ENCODE measurements around the gene TSEN2. TPM values are rescaled to one million over a fixed set of nuclear protein-coding genes. Genes with fewer than 3 reads are reported as not detected.

Gene TSEN2
- total and polyA plus RNA-seq, 2 of the 13 experiments (the other 11 are each of a cell fraction or from before 2014, with no cell fraction given): 11.0 to 17.3 TPM

DNA sequence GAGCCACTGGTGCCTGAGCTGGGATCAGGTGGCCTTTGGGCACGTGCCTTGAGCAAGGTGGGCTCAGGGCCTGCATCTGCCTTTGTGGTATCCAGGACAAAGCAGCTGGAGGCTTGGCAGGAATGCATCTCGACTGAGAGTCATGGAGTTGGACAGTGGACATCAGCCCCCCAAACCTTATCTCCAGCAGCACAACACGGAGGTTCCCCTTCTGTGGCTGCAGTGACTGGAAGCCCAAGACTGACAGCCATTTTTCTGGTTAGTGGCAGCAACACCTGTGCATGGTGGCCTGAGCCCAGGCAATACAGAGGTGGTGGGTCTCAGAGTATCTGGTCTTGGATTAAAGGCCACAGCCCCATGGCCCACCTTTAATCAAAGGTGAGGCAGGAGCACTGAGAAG lies 27.8 kb upstream of the TSEN2 start:
- Histone ChIP-seq H3K9ac (ENCODE audit: insufficient read depth, low read depth, low read length) (no peak overlapping the region), H3K4me1 (ENCODE audit: insufficient read depth, low read length) (peaks cover 90% of the 10 kb centered on the region), H2AFZ (ENCODE audit: low read length) (no peak overlapping the region), H3K27ac (ENCODE audit: extremely low read length, insufficient read depth, low read length) (no peak overlapping the region), H4K20me1 (ENCODE audit: insufficient read depth, low read length) (no peaks in the 10 kb centered on the region), H3K27me3 (ENCODE audit: control insufficient read depth in 1 of 2, insufficient read depth in 2 of 2, low read length in 2 of 2) (no peaks in the 10 kb centered on the region), H3K36me3 (replicated peaks in 1 of 2; ENCODE audit: control insufficient read depth in 1 of 2, insufficient read depth in 2 of 2, low read length in 2 of 2) (no peaks in the 10 kb centered on the region), H3K79me2 (ENCODE audit: insufficient read depth, low read length) (no peaks in the 10 kb centered on the region), H3K9me3 (ENCODE audit: low read length) (no peaks in the 10 kb centered on the region), H3K4me3 (replicated peaks in 1 of 3; ENCODE audit: insufficient read depth in 1 of 3, low read depth in 2 of 3, low read length in 3 of 3) (no peak overlapping the region), H3K4me2 (ENCODE audit: low read depth, low read length) (no peak overlapping the region)
- no peak for TF ChIP-seq ZNF430 (CRISPR knock-in tag; IDR thresholded peaks at IDR 0.05)
- TF ChIP-seq, protein P1, sequence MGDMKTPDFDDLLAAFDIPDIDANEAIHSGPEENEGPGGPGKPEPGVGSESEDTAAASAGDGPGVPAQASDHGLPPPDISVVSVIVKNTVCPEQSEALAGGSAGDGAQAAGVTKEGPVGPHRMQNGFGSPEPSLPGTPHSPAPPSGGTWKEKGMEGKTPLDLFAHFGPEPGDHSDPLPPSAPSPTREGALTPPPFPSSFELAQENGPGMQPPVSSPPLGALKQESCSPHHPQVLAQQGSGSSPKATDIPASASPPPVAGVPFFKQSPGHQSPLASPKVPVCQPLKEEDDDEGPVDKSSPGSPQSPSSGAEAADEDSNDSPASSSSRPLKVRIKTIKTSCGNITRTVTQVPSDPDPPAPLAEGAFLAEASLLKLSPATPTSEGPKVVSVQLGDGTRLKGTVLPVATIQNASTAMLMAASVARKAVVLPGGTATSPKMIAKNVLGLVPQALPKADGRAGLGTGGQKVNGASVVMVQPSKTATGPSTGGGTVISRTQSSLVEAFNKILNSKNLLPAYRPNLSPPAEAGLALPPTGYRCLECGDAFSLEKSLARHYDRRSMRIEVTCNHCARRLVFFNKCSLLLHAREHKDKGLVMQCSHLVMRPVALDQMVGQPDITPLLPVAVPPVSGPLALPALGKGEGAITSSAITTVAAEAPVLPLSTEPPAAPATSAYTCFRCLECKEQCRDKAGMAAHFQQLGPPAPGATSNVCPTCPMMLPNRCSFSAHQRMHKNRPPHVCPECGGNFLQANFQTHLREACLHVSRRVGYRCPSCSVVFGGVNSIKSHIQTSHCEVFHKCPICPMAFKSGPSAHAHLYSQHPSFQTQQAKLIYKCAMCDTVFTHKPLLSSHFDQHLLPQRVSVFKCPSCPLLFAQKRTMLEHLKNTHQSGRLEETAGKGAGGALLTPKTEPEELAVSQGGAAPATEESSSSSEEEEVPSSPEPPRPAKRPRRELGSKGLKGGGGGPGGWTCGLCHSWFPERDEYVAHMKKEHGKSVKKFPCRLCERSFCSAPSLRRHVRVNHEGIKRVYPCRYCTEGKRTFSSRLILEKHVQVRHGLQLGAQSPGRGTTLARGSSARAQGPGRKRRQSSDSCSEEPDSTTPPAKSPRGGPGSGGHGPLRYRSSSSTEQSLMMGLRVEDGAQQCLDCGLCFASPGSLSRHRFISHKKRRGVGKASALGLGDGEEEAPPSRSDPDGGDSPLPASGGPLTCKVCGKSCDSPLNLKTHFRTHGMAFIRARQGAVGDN (CRISPR knock-in tag; IDR thresholded peaks at IDR 0.05): peak; percentile 45
- TF ChIP-seq, protein P2, sequence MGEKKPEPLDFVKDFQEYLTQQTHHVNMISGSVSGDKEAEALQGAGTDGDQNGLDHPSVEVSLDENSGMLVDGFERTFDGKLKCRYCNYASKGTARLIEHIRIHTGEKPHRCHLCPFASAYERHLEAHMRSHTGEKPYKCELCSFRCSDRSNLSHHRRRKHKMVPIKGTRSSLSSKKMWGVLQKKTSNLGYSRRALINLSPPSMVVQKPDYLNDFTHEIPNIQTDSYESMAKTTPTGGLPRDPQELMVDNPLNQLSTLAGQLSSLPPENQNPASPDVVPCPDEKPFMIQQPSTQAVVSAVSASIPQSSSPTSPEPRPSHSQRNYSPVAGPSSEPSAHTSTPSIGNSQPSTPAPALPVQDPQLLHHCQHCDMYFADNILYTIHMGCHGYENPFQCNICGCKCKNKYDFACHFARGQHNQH (CRISPR knock-in tag; IDR thresholded peaks at IDR 0.05): no peak
- in situ Hi-C loops (cut with HindIII; ENCODE audit: extremely low pct_ligation_motif_present, low pct_unique_long_range_greater_than_20kb): no loop called here
- DNase-seq (ENCODE audit: low spot score): no peak
- ATAC-seq: no peak
- ChIA-PET CTCF (ENCODE audit: low intra/inter-chr PET ratio, low total read pairs) (no interaction called here), POLR2A (no interaction called here)
- 97% methylated on average over 2 of the region's 3 CpGs for WGBS (ENCODE audit: low lambda C conversion rate)
- FAIRE-seq: no peak
- intact Hi-C loops (cut with micrococcal nuclease; ENCODE audit: unreplicated experiment): no loop called here
- BruUV-seq (replicated peaks): no TSS peak
